ENCODE results near the gene ANGPTL2. TPM values are rescaled to one million over a fixed set of nuclear protein-coding genes. Genes with fewer than 3 reads are reported as not detected.

The ANGPTL2 gene
- total RNA-seq, 1 donor from 2014 or later, result 65.8 TPM

- intact Hi-C loops (cut with DNase I), result no loop called here
- Histone ChIP-seq H3K27ac (peak overlapping the region; percentile 34), H3K9me3 (no peaks in the 10 kb centered on the region), H3K27me3 (no peaks in the 10 kb centered on the region), H3K4me3 (no peak overlapping the region), H3K36me3 (no peaks in the 10 kb centered on the region), H3K4me1 (peaks cover 38% of the 10 kb centered on the region)
- no peak for TF ChIP-seq CTCF (IDR thresholded peaks at IDR 0.05)
- no peak for TF ChIP-seq POLR2AphosphoS5 (IDR thresholded peaks at IDR 0.05; ENCODE audit: insufficient read depth in 1 of 2, low read depth in 1 of 2)
- TF ChIP-seq POLR2A (IDR thresholded peaks at IDR 0.05), result no peak
- DNase-seq (ENCODE audit: extremely low spot score in 2 of 2), result peak; percentile 67 to 81
Observed at GRCh38 chr9:127058011-127058644, 64.3 kb downstream of the ANGPTL2 start.

GRCh38 chr9:127056446-127056845 is 66.0 kb downstream of the ANGPTL2 start:
- TF ChIP-seq POLR2AphosphoS5 (IDR thresholded peaks at IDR 0.05; ENCODE audit: insufficient read depth in 1 of 2, low read depth in 1 of 2) (no peak), CTCF (IDR thresholded peaks at IDR 0.05) (no peak), POLR2A (IDR thresholded peaks at IDR 0.05) (no peak)
- Histone ChIP-seq H3K4me3 (no peak overlapping the region), H3K9me3 (no peaks in the 10 kb centered on the region), H3K27ac (no peak overlapping the region), H3K36me3 (no peaks in the 10 kb centered on the region), H3K4me1 (peaks cover 38% of the 10 kb centered on the region), H3K27me3 (no peaks in the 10 kb centered on the region)
- no peak for DNase-seq (ENCODE audit: extremely low spot score in 2 of 2)
- intact Hi-C loops (cut with DNase I), result no loop called here

GRCh38 chr9:127055745-127056402 is 66.6 kb downstream of the ANGPTL2 start:
- DNase-seq (ENCODE audit: extremely low spot score in 2 of 2), result peak in 1 of 2 donors; percentile 43
- intact Hi-C loops (cut with DNase I), result no loop called here
- H3K36me3 ChIP-seq, result no peaks in the 10 kb centered on the region
- no peak overlapping the region for H3K4me3 ChIP-seq
- no peaks in the 10 kb centered on the region for H3K9me3 ChIP-seq
- peaks cover 38% of the 10 kb centered on the region for H3K4me1 ChIP-seq
- no peaks in the 10 kb centered on the region for H3K27me3 ChIP-seq
- TF ChIP-seq POLR2AphosphoS5 (IDR thresholded peaks at IDR 0.05; ENCODE audit: insufficient read depth in 1 of 2, low read depth in 1 of 2) (no peak), CTCF (IDR thresholded peaks at IDR 0.05) (no peak), POLR2A (IDR thresholded peaks at IDR 0.05) (no peak)
- H3K27ac ChIP-seq, result no peak overlapping the region

DNA sequence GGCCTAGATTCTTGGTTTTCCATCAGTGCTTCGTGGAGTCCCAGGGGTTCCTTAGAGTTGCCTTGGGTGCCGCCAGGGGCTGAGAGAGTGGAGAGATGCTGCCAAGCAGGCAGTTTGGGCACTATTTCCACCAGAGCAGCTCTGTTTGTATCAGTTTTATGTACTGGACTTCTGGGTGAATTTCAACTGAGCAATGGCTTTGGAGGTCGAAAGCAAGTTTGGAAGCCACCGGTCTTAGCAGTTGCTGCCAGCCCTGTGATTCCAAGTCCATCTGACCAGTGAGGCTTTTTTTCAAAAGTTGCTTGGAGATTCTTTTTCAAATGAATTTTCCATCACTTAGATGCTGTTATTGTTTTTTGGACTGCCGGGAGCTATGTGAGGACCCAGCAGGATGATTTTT is 68.5 kb downstream of the ANGPTL2 start:
- Histone ChIP-seq H3K36me3 (no peaks in the 10 kb centered on the region), H3K4me3 (no peak overlapping the region), H3K4me1 (peaks cover 33% of the 10 kb centered on the region), H3K9me3 (no peaks in the 10 kb centered on the region), H3K27me3 (no peaks in the 10 kb centered on the region), H3K27ac (peak overlapping the region; percentile 70)
- intact Hi-C loops (cut with DNase I), result no loop called here
- peak; percentile 52 to 77 for DNase-seq (ENCODE audit: extremely low spot score in 2 of 2)
- TF ChIP-seq POLR2AphosphoS5 (IDR thresholded peaks at IDR 0.05; ENCODE audit: insufficient read depth in 1 of 2, low read depth in 1 of 2) (no peak), CTCF (IDR thresholded peaks at IDR 0.05) (no peak), POLR2A (IDR thresholded peaks at IDR 0.05) (no peak)

Measured in vagina (tissue), 2 donors.